Measurements from ENCODE around the gene PDE1A.

The PDE1A gene

DNA sequence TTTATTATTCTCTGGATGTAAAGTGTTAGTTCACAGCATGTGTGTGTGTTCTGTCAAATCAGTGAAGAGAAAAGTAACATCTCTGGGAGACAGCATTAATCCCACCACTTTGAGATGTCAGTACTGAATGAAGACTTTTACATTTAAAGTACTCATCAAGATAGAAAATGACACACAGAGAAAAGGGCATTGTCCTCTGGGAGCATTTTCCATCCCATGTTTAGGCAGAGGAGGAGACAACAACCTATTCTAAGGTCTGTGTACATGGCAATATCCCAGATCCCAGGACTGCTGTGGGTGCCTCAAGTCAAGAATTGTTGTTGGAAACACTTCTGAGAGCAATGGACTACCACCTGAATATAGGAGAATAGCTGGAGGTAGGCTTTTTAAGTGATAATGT is 239.7 kb downstream of the PDE1A start:
- Histone ChIP-seq H3K4me3 (ENCODE audit: low read depth, low read length) (no peak overlapping the region), H3K9me3 (ENCODE audit: control insufficient read depth, insufficient read depth, low read length) (no peaks in the 10 kb centered on the region), H3K9ac (ENCODE audit: low read depth, low read length) (no peak overlapping the region), H3K36me3 (ENCODE audit: control insufficient read depth, insufficient read depth, low read length) (no peaks in the 10 kb centered on the region), H3K27me3 (ENCODE audit: control insufficient read depth, insufficient read depth, low read length) (no peaks in the 10 kb centered on the region), H3K4me1 (ENCODE audit: control insufficient read depth, insufficient read depth, low read length) (no peaks in the 10 kb centered on the region)

DNA sequence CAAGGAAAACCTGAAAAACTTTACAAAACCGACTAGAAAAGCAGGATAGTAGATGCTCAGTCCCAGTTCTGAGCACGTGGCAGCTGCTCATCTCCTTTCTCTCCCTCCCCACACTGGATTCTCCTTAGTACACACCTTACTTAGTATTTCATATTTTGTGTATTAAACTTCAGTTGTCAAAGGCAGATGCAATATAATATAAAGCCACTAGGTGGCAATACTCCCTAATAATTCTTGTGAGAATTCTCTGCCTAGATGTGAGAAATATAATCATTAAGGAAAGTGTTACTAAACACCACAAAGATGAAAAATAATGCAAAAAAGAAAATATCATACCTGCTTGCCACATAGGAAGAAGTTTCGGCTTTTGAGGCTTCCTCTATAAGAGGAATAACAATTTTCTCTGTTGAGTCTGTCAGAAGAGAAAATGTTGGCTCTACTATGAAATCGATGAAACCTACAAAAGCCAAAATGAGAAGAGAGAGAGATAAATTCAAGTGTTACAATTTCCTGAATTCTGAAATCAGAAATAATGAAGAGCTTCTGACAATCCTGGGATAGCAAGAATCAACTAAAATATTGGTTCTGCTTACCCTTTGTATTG is 240.6 kb downstream of the PDE1A start:
- H3K4me1 ChIP-seq (ENCODE audit: control insufficient read depth, insufficient read depth, low read length), result no peaks in the 10 kb centered on the region
- H3K4me3 ChIP-seq (ENCODE audit: low read depth, low read length), result no peak overlapping the region
- no peak overlapping the region for H3K9ac ChIP-seq (ENCODE audit: low read depth, low read length)
- H3K27me3 ChIP-seq (ENCODE audit: control insufficient read depth, insufficient read depth, low read length), result no peaks in the 10 kb centered on the region
- H3K36me3 ChIP-seq (ENCODE audit: control insufficient read depth, insufficient read depth, low read length), result no peaks in the 10 kb centered on the region
- no peaks in the 10 kb centered on the region for H3K9me3 ChIP-seq (ENCODE audit: control insufficient read depth, insufficient read depth, low read length)

DNA sequence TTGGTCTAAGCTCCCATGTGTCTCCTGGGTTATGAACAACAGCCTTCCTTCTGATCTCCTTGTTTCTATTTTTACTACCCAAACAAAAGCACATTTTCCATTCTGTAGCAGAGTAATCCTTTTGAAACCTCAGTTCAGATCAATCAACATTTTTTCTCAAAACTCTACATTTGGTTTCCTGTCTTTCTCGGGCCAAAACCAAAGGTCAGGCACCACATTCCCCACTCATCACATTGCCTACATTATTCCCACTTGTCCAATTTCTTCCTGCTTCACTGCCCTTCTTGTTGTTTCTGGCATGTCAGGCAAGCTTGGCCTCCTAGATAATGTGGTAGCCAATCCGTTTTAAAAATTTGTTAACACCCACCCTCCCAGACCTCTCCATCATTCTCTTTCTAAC is 244.4 kb downstream of the PDE1A start:
- no peak overlapping the region for H3K9ac ChIP-seq (ENCODE audit: low read depth, low read length)
- H3K27me3 ChIP-seq (ENCODE audit: control insufficient read depth, insufficient read depth, low read length), result no peaks in the 10 kb centered on the region
- no peaks in the 10 kb centered on the region for H3K36me3 ChIP-seq (ENCODE audit: control insufficient read depth, insufficient read depth, low read length)
- no peaks in the 10 kb centered on the region for H3K9me3 ChIP-seq (ENCODE audit: control insufficient read depth, insufficient read depth, low read length)
- H3K4me3 ChIP-seq (ENCODE audit: low read depth, low read length), result no peak overlapping the region
- H3K4me1 ChIP-seq (ENCODE audit: control insufficient read depth, insufficient read depth, low read length), result no peaks in the 10 kb centered on the region

DNA sequence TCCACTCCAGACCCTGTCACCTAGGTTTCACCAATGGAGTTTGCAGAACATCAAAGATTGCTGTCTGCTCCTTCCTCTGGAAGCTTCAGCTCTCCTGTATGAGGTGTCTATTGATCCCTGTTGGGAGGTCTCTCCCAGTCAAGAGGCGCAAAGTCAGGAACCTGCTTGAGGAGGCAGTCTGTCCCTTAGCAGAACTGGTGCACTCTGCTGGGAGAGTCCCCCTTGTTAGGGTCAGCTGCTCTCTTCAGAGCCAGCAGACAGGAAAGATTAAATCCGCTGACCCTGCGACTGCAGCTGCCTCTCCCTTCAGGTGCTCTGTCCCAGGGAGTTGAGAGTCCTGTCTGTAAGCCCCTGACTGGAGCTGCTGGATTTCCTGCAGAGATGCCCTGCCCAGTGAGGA is 245.5 kb downstream of the PDE1A start:
- H3K4me3 ChIP-seq (ENCODE audit: low read depth, low read length), result no peak overlapping the region
- no peaks in the 10 kb centered on the region for H3K36me3 ChIP-seq (ENCODE audit: control insufficient read depth, insufficient read depth, low read length)
- H3K9ac ChIP-seq (ENCODE audit: low read depth, low read length), result no peak overlapping the region
- no peaks in the 10 kb centered on the region for H3K4me1 ChIP-seq (ENCODE audit: control insufficient read depth, insufficient read depth, low read length)
- no peaks in the 10 kb centered on the region for H3K27me3 ChIP-seq (ENCODE audit: control insufficient read depth, insufficient read depth, low read length)
- H3K9me3 ChIP-seq (ENCODE audit: control insufficient read depth, insufficient read depth, low read length), result no peaks in the 10 kb centered on the region

DNA sequence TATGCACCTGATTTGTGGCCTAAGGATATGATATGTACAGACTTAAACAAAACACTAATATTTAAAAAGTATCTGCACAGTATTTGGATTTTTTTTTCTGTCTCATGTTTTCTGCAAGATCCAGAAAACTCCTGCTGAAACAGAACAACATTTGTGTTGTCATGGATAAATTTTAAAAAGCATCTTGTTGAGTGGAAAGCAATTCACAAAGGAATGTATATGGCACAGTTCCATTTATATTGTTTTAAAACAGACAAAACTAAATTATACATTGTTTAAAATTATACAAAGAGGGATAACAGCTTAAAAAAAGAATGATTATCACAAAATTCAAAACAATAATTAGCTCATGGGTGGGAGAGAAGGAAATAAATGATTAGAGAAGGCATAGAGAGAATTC is 247.7 kb downstream of the PDE1A start:
- H3K9ac ChIP-seq (ENCODE audit: low read depth, low read length), result no peak overlapping the region

DNA sequence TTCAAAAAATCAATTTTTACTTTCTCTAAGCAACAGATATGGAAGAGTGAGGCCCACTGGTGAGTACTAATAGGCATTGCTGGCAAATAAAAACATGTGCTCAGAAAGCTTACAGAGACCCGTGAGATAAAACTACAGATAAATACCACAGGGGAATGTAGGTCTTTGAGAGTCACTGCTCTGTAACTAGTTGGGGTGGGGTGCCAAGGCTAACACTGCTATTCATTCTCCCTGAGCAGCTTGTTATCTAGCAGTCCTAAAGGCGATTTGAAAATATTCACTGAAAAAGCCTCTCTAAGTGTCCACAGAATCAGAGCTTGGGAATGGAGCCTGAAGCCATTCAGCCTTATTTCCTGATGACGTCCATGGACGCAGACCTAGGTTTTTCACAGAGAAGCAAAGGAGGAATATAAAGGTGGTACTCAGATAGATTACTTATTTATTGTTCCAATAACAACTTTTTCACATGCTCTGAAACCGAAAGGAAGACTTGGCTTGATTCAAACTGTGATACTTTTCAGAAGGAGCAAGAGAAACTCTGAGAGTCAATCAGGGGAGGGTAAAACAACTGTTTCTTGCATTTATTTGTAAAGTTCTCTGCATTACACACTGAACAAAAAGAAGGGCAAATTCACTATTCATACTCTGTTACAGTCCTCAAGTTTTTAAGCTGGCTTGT is 252.8 kb downstream of the PDE1A start:
- no peaks in the 10 kb centered on the region for H3K9me3 ChIP-seq (ENCODE audit: control insufficient read depth, insufficient read depth, low read length)
- no peaks in the 10 kb centered on the region for H3K4me1 ChIP-seq (ENCODE audit: control insufficient read depth, insufficient read depth, low read length)
- no peaks in the 10 kb centered on the region for H3K36me3 ChIP-seq (ENCODE audit: control insufficient read depth, insufficient read depth, low read length)
- no peaks in the 10 kb centered on the region for H3K27me3 ChIP-seq (ENCODE audit: control insufficient read depth, insufficient read depth, low read length)
- no peak overlapping the region for H3K9ac ChIP-seq (ENCODE audit: low read depth, low read length)
- H3K4me3 ChIP-seq (ENCODE audit: low read depth, low read length), result no peak overlapping the region

More for the DNA sequence above, 247.7 kb downstream of the PDE1A start:
- Histone ChIP-seq H3K4me1 (ENCODE audit: control insufficient read depth, insufficient read depth, low read length) (no peaks in the 10 kb centered on the region), H3K27me3 (ENCODE audit: control insufficient read depth, insufficient read depth, low read length) (no peaks in the 10 kb centered on the region), H3K36me3 (ENCODE audit: control insufficient read depth, insufficient read depth, low read length) (no peaks in the 10 kb centered on the region), H3K4me3 (ENCODE audit: low read depth, low read length) (no peak overlapping the region), H3K9me3 (ENCODE audit: control insufficient read depth, insufficient read depth, low read length) (no peaks in the 10 kb centered on the region)

DNA sequence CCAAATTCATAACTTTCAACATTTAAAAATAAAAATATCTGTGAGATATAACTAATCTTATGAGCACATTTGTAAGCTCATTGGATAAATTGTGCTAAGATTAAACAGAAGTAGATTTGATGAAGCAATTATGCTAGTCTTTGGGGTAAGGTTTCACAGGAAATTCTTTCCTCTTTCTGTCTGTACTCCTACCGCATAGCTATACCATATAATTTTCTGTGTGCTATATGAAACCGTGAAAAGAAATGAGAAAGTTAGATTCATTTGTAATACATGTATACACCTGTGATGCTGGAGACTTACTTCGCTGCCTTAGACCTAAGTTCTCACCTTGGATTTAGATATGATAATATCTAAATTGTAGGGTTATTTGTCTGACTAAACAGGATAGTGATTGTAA is 256.5 kb downstream of the PDE1A start:
- Histone ChIP-seq H3K4me1 (ENCODE audit: control insufficient read depth, insufficient read depth, low read length) (no peaks in the 10 kb centered on the region), H3K36me3 (ENCODE audit: control insufficient read depth, insufficient read depth, low read length) (no peaks in the 10 kb centered on the region), H3K4me3 (ENCODE audit: low read depth, low read length) (no peak overlapping the region), H3K27me3 (ENCODE audit: control insufficient read depth, insufficient read depth, low read length) (no peaks in the 10 kb centered on the region), H3K9ac (ENCODE audit: low read depth, low read length) (no peak overlapping the region), H3K9me3 (ENCODE audit: control insufficient read depth, insufficient read depth, low read length) (no peaks in the 10 kb centered on the region)

DNA sequence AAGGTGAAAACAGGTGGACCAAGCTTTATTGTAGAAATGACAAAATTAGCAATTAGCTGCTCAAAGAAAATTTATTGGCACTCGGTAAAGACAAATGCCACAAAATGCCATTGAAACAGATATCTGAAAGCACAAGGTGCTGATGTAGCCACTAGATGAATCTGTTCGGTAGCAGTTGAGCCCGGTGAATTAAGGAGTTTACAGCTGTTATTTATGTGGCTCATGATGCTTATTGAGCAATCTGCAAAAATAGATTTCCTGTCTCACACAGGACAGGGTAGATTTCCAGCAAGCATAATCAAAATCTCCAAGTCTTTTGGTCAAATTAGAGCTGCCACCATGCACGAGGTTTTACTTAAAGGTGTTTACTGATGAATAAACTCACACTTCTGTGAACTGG is 259.0 kb downstream of the PDE1A start:
- Histone ChIP-seq H3K9me3 (ENCODE audit: control insufficient read depth, insufficient read depth, low read length) (no peaks in the 10 kb centered on the region), H3K27me3 (ENCODE audit: control insufficient read depth, insufficient read depth, low read length) (no peaks in the 10 kb centered on the region), H3K4me1 (ENCODE audit: control insufficient read depth, insufficient read depth, low read length) (no peaks in the 10 kb centered on the region), H3K36me3 (ENCODE audit: control insufficient read depth, insufficient read depth, low read length) (no peaks in the 10 kb centered on the region), H3K4me3 (ENCODE audit: low read depth, low read length) (no peak overlapping the region), H3K9ac (ENCODE audit: low read depth, low read length) (no peak overlapping the region)

DNA sequence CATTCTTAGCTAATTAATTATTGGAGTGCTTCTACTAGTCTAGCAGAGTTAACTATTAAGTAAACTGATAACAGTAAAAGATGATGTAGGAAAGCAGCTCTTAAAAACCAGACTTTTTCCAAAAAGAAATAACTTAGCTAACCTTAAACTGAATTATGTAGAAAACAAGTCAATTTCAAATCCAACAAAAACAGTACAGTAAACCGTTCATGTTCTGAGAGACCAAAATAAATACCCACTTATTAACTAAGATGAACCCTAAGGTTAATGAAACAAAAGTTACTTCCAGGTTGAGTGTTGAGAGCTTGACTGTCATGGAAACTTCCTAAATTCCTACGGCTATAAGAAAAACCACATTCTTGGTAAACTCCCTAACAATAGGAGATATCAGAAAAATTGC is 260.0 kb downstream of the PDE1A start:
- H3K36me3 ChIP-seq (ENCODE audit: control insufficient read depth, insufficient read depth, low read length), result no peaks in the 10 kb centered on the region
- no peaks in the 10 kb centered on the region for H3K9me3 ChIP-seq (ENCODE audit: control insufficient read depth, insufficient read depth, low read length)
- no peaks in the 10 kb centered on the region for H3K4me1 ChIP-seq (ENCODE audit: control insufficient read depth, insufficient read depth, low read length)
- no peak overlapping the region for H3K4me3 ChIP-seq (ENCODE audit: low read depth, low read length)
- H3K9ac ChIP-seq (ENCODE audit: low read depth, low read length), result no peak overlapping the region
- no peaks in the 10 kb centered on the region for H3K27me3 ChIP-seq (ENCODE audit: control insufficient read depth, insufficient read depth, low read length)

DNA sequence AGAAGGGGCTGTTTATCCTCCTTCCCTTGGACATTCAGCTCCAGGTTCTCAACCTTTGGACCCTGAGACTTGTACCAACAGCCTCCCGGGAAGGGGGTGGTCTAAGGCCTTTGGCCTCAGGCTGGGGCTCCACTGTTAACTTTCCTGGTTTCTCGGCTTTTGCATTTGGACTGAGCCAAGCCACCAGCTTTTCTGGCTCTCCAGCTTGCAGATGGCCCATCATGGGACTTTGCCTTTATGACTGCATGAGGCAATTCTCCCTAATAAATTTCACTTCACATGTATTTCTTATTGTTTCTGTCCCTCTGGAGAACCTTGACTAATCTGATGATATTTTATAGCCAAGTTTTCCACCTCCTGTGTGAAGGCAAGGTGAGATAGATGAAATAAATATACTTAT is 260.4 kb downstream of the PDE1A start:
- H3K4me1 ChIP-seq (ENCODE audit: control insufficient read depth, insufficient read depth, low read length), result no peaks in the 10 kb centered on the region
- no peaks in the 10 kb centered on the region for H3K36me3 ChIP-seq (ENCODE audit: control insufficient read depth, insufficient read depth, low read length)

DNA sequence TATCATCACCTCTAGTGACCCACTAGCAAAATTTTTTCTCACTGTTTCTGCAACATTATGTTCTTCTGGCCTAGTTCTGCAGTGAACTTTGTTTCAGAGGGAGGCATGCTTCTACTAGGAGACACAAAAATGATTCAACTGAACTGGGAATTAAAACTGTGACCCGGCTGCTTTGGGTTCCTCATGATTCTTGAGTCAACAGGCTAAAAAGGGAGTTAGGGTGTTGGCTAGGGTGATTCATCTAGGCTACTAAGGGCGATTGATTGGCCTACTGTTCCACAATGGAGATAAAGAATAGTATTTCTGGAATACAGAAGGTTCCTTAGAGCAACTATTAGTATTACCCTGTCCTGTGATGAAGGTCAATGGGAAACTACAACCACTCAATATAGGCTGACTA is 261.6 kb downstream of the PDE1A start:
- no peaks in the 10 kb centered on the region for H3K4me1 ChIP-seq (ENCODE audit: control insufficient read depth, insufficient read depth, low read length)
- H3K36me3 ChIP-seq (ENCODE audit: control insufficient read depth, insufficient read depth, low read length), result no peaks in the 10 kb centered on the region
- no peaks in the 10 kb centered on the region for H3K9me3 ChIP-seq (ENCODE audit: control insufficient read depth, insufficient read depth, low read length)
- no peak overlapping the region for H3K9ac ChIP-seq (ENCODE audit: low read depth, low read length)
- no peaks in the 10 kb centered on the region for H3K27me3 ChIP-seq (ENCODE audit: control insufficient read depth, insufficient read depth, low read length)
- no peak overlapping the region for H3K4me3 ChIP-seq (ENCODE audit: low read depth, low read length)

More for the DNA sequence above, 260.4 kb downstream of the PDE1A start:
- H3K9ac ChIP-seq (ENCODE audit: low read depth, low read length), result no peak overlapping the region
- H3K9me3 ChIP-seq (ENCODE audit: control insufficient read depth, insufficient read depth, low read length), result no peaks in the 10 kb centered on the region
- H3K27me3 ChIP-seq (ENCODE audit: control insufficient read depth, insufficient read depth, low read length), result no peaks in the 10 kb centered on the region
- no peak overlapping the region for H3K4me3 ChIP-seq (ENCODE audit: low read depth, low read length)

DNA sequence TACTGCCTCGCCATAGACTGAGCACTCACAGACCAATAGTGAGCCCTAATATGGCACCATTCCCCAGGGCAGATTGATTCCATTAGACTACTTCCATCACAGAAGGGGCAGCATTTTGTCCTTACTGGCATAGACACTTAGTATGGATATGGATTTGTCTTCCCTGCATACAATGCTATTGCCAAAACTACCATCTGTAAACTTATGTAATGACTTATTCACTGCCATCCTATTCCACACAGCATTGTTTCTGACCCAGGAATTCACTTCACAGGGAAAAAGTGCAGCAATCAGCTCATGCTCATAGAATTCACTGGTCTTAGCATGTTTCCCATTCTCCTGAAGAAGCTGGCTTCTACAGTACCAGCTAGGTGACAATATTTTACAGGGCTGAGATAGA is 262.1 kb downstream of the PDE1A start:
- no peaks in the 10 kb centered on the region for H3K36me3 ChIP-seq (ENCODE audit: control insufficient read depth, insufficient read depth, low read length)
- no peaks in the 10 kb centered on the region for H3K9me3 ChIP-seq (ENCODE audit: control insufficient read depth, insufficient read depth, low read length)
- H3K4me3 ChIP-seq (ENCODE audit: low read depth, low read length), result no peak overlapping the region
- H3K27me3 ChIP-seq (ENCODE audit: control insufficient read depth, insufficient read depth, low read length), result no peaks in the 10 kb centered on the region
- H3K9ac ChIP-seq (ENCODE audit: low read depth, low read length), result no peak overlapping the region
- H3K4me1 ChIP-seq (ENCODE audit: control insufficient read depth, insufficient read depth, low read length), result no peaks in the 10 kb centered on the region
